ENCODE results near the gene ENTPD2.
A peak's percentile ranks its signal among the peaks of the same experiment; 100 is the strongest.

ENTPD2 gene

DNA sequence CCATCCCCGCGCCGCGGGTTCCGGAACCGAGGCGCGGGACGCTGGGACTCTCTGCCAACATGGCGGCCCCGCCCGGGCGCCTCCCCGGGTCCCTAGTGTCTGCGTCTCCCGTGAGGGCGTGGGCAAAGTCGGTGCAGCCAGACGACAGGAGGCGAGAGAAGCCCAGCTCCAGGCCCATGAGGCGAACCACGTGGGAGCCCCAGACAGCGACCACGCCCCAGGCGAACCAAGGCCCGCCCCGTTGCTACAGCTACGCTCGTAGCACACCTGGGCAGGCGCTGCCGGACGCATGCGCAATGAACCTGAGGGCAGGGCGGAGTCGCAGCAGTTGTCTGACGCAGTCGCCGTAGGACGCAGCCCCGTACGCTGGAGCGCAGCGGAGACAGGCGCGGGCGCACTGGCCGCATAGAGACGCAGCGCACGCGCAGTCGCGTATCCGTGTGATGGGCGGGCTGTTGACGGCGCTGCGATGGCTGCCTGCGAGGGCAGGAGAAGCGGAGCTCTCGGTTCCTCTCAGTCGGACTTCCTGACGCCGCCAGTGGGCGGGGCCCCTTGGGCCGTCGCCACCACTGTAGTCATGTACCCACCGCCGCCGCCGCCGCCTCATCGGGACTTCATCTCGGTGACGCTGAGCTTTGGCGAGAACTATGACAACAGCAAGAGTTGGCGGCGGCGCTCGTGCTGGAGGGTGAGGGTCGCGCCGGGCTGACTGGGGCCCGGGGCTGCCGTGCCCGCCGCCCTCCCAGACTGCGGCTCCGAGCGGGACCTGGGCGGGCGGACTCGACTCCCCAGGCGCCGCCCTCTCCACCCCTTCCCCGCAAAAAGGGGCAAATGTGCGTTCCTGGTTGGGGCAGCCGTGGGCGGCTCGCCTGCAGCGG, 32.9 kb upstream of the ENTPD2 start, which contains the start of gene MAN1B1:
TSS of gene MAN1B1 (plus strand) at position 455 of the 878 bp plus-strand sequence. CDS start at position 470, 15 bp downstream.
- TF ChIP-seq, protein P1, sequence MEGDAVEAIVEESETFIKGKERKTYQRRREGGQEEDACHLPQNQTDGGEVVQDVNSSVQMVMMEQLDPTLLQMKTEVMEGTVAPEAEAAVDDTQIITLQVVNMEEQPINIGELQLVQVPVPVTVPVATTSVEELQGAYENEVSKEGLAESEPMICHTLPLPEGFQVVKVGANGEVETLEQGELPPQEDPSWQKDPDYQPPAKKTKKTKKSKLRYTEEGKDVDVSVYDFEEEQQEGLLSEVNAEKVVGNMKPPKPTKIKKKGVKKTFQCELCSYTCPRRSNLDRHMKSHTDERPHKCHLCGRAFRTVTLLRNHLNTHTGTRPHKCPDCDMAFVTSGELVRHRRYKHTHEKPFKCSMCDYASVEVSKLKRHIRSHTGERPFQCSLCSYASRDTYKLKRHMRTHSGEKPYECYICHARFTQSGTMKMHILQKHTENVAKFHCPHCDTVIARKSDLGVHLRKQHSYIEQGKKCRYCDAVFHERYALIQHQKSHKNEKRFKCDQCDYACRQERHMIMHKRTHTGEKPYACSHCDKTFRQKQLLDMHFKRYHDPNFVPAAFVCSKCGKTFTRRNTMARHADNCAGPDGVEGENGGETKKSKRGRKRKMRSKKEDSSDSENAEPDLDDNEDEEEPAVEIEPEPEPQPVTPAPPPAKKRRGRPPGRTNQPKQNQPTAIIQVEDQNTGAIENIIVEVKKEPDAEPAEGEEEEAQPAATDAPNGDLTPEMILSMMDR (IDR thresholded peaks at IDR 0.05), result no peak
- peaks cover 36% of the 10 kb centered on the region for H3K27me3 Mint-ChIP-seq (ENCODE audit: low read depth, poor library complexity)
- H3K9me3 Mint-ChIP-seq, result no peaks in the 10 kb centered on the region
- H3K27ac Mint-ChIP-seq, result peak within 1 kb of the TSS; percentile 88
- peak within 1 kb of the TSS; percentile 88 for H3K4me3 Mint-ChIP-seq
- DNase-seq, result peak; percentile 97
- peaks cover 24% of the 10 kb centered on the region for H3K4me1 Mint-ChIP-seq
- peaks cover 15% of the 10 kb centered on the region for H3K36me3 Mint-ChIP-seq (ENCODE audit: low read depth)

DNA sequence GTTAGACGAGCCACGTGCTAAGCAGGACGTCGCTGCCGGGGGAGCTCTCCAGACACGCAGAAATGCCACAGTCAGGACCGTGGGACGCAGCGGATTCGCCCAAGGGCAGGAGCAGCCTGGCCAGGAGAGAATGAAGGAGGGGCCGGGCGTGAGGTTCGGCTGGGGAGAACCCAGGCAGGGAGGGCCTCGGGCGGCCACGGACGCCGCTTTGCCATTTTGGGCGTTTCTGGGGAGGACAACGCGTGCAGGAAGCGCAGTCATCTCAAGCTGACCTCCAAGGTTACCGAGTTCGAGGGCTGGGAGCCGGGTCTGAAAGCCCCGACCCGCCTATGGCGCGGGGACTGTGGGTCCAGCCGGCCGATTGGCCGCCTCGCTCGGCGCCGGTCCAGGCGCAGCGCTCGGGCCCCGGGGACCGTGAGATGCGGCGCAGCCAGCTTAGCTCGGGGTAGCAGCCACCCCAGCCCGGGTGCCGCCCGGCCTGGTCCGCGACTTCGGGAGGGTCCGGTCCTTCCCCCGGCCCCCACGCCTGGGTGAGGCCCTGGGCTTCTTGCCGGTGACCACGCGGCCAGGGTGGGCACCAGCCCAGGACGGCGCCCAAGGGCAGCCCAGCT, 32.2 kb upstream of the ENTPD2 start:
- TF ChIP-seq, protein P1 (IDR thresholded peaks at IDR 0.05), result no peak
- no peak overlapping the region for H3K27ac Mint-ChIP-seq
- peak; percentile 40 for DNase-seq
- peak overlapping the region; percentile 85 for H3K4me3 Mint-ChIP-seq
- H3K36me3 Mint-ChIP-seq (ENCODE audit: low read depth), result peaks cover 13% of the 10 kb centered on the region
- H3K4me1 Mint-ChIP-seq, result peaks cover 24% of the 10 kb centered on the region
- H3K9me3 Mint-ChIP-seq, result no peaks in the 10 kb centered on the region
- H3K27me3 Mint-ChIP-seq (ENCODE audit: low read depth, poor library complexity), result peaks cover 44% of the 10 kb centered on the region

DNA sequence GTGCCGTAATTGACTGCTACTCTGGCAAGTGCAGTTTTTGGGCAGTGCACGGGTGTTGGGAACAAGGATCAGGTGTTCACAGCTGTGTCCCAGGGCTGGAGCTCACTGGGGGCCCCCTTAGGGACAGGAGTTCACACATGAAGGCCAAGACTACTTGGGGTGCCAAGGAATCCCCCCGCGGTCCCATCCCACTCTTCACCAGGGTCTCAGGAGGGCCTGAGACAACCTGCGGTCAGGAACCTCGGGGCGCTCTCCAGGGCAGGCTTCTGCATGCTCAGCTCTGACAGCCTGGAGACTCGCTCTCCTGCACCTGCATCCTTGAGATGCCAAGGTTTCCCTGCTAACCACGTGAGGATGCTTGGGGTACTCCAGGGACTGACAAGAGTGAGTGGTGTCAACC, 30.7 kb upstream of the ENTPD2 start:
- Mint-ChIP-seq H3K4me1 (peaks cover 24% of the 10 kb centered on the region), H3K4me3 (no peak overlapping the region), H3K27ac (no peak overlapping the region), H3K36me3 (ENCODE audit: low read depth) (peaks cover 7% of the 10 kb centered on the region), H3K9me3 (no peaks in the 10 kb centered on the region), H3K27me3 (ENCODE audit: low read depth, poor library complexity) (peaks cover 55% of the 10 kb centered on the region)
- TF ChIP-seq, protein P1 (IDR thresholded peaks at IDR 0.05), result no peak
- no peak for DNase-seq

DNA sequence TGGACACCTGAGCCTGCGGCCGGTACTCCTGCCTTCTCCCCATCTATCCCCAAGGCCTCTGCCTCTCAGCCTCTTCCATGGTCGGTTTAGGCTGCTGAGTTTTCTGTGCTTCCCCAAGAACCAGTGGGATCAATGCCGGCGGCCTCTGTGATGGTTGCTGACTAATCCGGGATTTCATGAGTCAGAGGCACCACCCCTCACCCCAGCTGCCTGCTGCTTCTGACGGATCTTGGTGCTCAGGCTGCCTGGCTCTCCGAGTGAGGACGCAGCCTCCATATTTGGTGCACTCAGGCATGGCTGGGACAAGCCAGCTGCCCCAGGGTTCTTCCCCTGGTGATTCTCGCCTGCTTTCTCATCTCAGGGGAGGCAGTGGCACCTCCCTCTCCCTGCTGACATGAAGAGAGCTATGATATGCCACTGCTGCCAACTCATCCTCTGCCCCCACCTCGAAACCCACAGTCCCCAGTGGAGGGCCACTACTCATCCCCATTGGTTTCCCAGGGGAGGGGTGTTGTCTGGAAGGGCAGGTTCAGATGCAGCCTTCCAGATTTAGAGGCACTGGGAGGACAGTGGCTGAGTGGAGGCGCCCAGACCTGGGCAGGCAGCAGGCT, 29.6 kb upstream of the ENTPD2 start:
- Mint-ChIP-seq H3K4me3 (no peak overlapping the region), H3K27ac (no peak overlapping the region), H3K4me1 (peaks cover 27% of the 10 kb centered on the region), H3K27me3 (ENCODE audit: low read depth, poor library complexity) (peaks cover 61% of the 10 kb centered on the region), H3K36me3 (ENCODE audit: low read depth) (no peaks in the 10 kb centered on the region), H3K9me3 (no peaks in the 10 kb centered on the region)
- DNase-seq, result no peak
- TF ChIP-seq, protein P1 (IDR thresholded peaks at IDR 0.05), result no peak

DNA sequence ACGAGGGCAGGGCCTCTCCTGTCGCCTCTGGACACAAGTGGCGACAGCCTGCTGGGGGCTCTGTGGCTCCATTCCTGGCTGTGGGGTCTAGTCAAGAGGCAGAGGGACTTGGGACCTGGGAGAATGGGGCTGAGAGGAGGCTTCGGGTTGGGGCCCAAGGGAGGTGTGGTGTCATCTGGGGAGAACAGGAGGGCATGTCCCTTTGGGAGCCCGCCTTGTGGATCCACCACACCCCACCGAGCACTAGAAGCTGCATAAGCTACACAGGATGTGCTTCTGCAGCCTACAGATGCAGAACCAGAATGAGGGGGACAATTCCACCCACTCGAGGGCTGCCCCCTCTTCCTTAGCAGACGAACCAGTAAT, 29.0 kb upstream of the ENTPD2 start:
- no peaks in the 10 kb centered on the region for H3K36me3 Mint-ChIP-seq (ENCODE audit: low read depth)
- H3K9me3 Mint-ChIP-seq, result no peaks in the 10 kb centered on the region
- TF ChIP-seq, protein P1 (IDR thresholded peaks at IDR 0.05), result no peak

More for the DNA sequence above, 29.0 kb upstream of the ENTPD2 start:
- peaks cover 64% of the 10 kb centered on the region for H3K27me3 Mint-ChIP-seq (ENCODE audit: low read depth, poor library complexity)
- no peak overlapping the region for H3K4me3 Mint-ChIP-seq
- H3K4me1 Mint-ChIP-seq, result peaks cover 23% of the 10 kb centered on the region
- H3K27ac Mint-ChIP-seq, result no peak overlapping the region
- no peak for DNase-seq
